K562 (cell line): ENCODE data around the gene NFAM1. TPM values are rescaled to one million over a fixed set of nuclear protein-coding genes. Genes with fewer than 3 reads are reported as not detected.

Experiments used
- ATAC-seq: fragments of 200-7000 bp; cut with Tn5 transposase; 3 replicates; pipeline ENCODE4 v1.9.1; 2020; ENCODE audit warnings: moderate library complexity
- BruUV-seq: library from RNA; stranded (reverse); fragments of 400-500 nt; replicated peaks from 2 replicates; lab custom pipeline; 2021; lab: Mats Ljungman, UMichigan
- CTCF ChIA-PET: fragments of 300-600 bp; formaldehyde crosslinking; extraction: SDS; loops from one replicate; lab custom pipeline; 2021; ENCODE audit warnings: low intra/inter-chr PET ratio; lab: Yijun Ruan, JAX
- POLR2A ChIA-PET: fragments of 300-600, 350-650 bp; sonication (Branson Sonifier 250); formaldehyde crosslinking; extraction: SDS; loops from one replicate; lab custom pipeline; 2021; ENCODE audit warnings: antibody characterized with exemption, inconsistent platforms; lab: Yijun Ruan, JAX
- DNase-seq, 4 experiments: peaks; one replicate each; pipeline versions ENCODE4 v3.0.0 to v3.0.0-alpha.2; 2011 to 2018; ENCODE audit warnings: low spot score in 3 of 4, mixed read lengths in 3 of 4; ENCODE audit errors: extremely low read depth in 1 of 4
- FAIRE-seq: peaks from 2 replicates; lab custom pipeline; 2011; peaks lifted over from hg19 to GRCh38; lab: Jason Lieb, UNC
- H2AFZ ChIP-seq: 2 replicates; pipeline ENCODE4 v1.6.0; 2011; ENCODE audit warnings: low read depth, low read length, control low read depth, inconsistent platforms
- H3K27ac ChIP-seq: fragments of 200-600 bp; 3 replicates; pipeline ENCODE4 v1.8.0; 2011; ENCODE audit warnings: low read depth, mild to moderate bottlenecking, control low read depth, inconsistent platforms, low read length, moderate library complexity, mixed read lengths; ENCODE audit errors: extremely low read depth
- H3K27me3 ChIP-seq, 2 experiments: fragments of 300-600 bp in 1 of 2; 2 replicates in 1 of 2; 3 replicates in 1 of 2; pipeline versions ENCODE4 v1.6.0 to v1.8.0; 2011; ENCODE audit warnings: inconsistent platforms in 2 of 2, low read length in 2 of 2, mild to moderate bottlenecking in 1 of 2, mixed read lengths in 1 of 2, moderate library complexity in 1 of 2; ENCODE audit not compliant: control insufficient read depth in 2 of 2, insufficient read depth in 2 of 2
- H3K36me3 ChIP-seq: fragments of 300-600 bp; 3 replicates; pipeline ENCODE4 v1.8.0; 2011; ENCODE audit warnings: mild to moderate bottlenecking, low read length, inconsistent platforms; ENCODE audit not compliant: control insufficient read depth, insufficient read depth
- H3K4me1 ChIP-seq, 2 experiments: fragments of 200-600 bp in 1 of 2; replicated peaks in 1 of 2; 2 replicates in 1 of 2; 3 replicates in 1 of 2; pipeline versions ENCODE4 v1.5.1 to v1.8.0; 2011; ENCODE audit warnings: inconsistent platforms in 2 of 2, low read length in 2 of 2, mild to moderate bottlenecking in 1 of 2, mixed read lengths in 1 of 2, moderate library complexity in 1 of 2; ENCODE audit not compliant: control insufficient read depth in 2 of 2, insufficient read depth in 2 of 2
- H3K4me2 ChIP-seq: 2 replicates; pipeline ENCODE4 v1.6.1; 2011; ENCODE audit warnings: low read length, control low read depth, inconsistent platforms, mixed read lengths; ENCODE audit not compliant: insufficient read depth
- H3K4me3 ChIP-seq: fragments of 200-600 bp; sonication (generic), shearing (Covaris generic); 2 replicates; pipeline ENCODE4 v1.5.1; 2016; ENCODE audit warnings: control low read depth, inconsistent platforms
- H3K79me2 ChIP-seq: fragments of 200-600 bp; 3 replicates; pipeline ENCODE4 v1.8.0; 2011; ENCODE audit warnings: low read length, inconsistent platforms; ENCODE audit not compliant: control insufficient read depth, insufficient read depth
- H3K9ac ChIP-seq, 2 experiments: 2 replicates each; pipeline versions ENCODE4 v1.6.0 to v1.6.1; 2011; ENCODE audit warnings: low read depth in 2 of 2, low read length in 2 of 2, control low read depth in 1 of 2, inconsistent platforms in 1 of 2, mild to moderate bottlenecking in 1 of 2, mixed read lengths in 1 of 2; ENCODE audit not compliant: insufficient read depth in 1 of 2
- H3K9me1 ChIP-seq: one replicate; pipeline ENCODE4 v1.6.0; 2011; ENCODE audit warnings: inconsistent platforms, mild to moderate bottlenecking, low read length, moderate library complexity; ENCODE audit not compliant: control insufficient read depth, insufficient read depth
- H3K9me3 ChIP-seq: replicated peaks from 2 replicates; pipeline ENCODE4 v1.5.1; 2011; ENCODE audit warnings: low read depth, low read length, inconsistent platforms; ENCODE audit not compliant: control insufficient read depth, insufficient read depth
- H4K20me1 ChIP-seq: replicated peaks from 2 replicates; pipeline ENCODE4 v1.6.1; 2011; ENCODE audit warnings: low read length, inconsistent platforms, mixed read lengths; ENCODE audit not compliant: control insufficient read depth, insufficient read depth
- MEF2D ChIP-seq: conservative IDR thresholded peaks from 2 replicates; pipeline ENCODE4 v1.6.1; 2016; ENCODE audit warnings: low read depth, missing genetic modification characterization, missing compliant biosample characterization
- RAD51 ChIP-seq: fragments of 450-650 bp; IDR thresholded peaks from 2 replicates; pipeline ENCODE4 v1.7.1; 2016; ENCODE audit warnings: low read depth, mild to moderate bottlenecking, borderline replicate concordance
- SRSF3 ChIP-seq: fragments of 200-400 bp; formaldehyde crosslinking; IDR thresholded peaks from 2 replicates; pipeline ENCODE4 v1.6.1; 2016; ENCODE audit warnings: mild to moderate bottlenecking, low read length, moderate library complexity; ENCODE audit not compliant: insufficient read depth
- TOE1 ChIP-seq, 2 experiments: fragments of 450-650 bp in 1 of 2; sonication (generic) in 1 of 2; formaldehyde crosslinking in 1 of 2; IDR thresholded peaks; 2 replicates each; pipeline versions ENCODE4 v1.7.1 to v1.8.0; 2016 to 2022; ENCODE audit warnings: borderline replicate concordance in 2 of 2, mild to moderate bottlenecking in 2 of 2, antibody characterized with exemption in 1 of 2, inconsistent platforms in 1 of 2, low read depth in 1 of 2, missing genetic modification reagents in 1 of 2, moderate library complexity in 1 of 2
- ZNF644 ChIP-seq: fragments of 200-800 bp; sonication (Bioruptor generic); IDR thresholded peaks from 2 replicates; pipeline ENCODE4 v1.6.1; 2016; ENCODE audit warnings: low read depth, missing genetic modification characterization, missing compliant biosample characterization
- WGBS: fragments of 100-300 bp; shearing (Covaris generic); methylation state at CpG from one replicate; pipeline ENCODE4 v1.1.6; 2016; ENCODE audit warnings: low coverage, mixed read lengths; ENCODE audit not compliant: insufficient coverage; ENCODE audit errors: missing lambda C conversion rate; 5-methylcytosine and 5-hydroxymethylcytosine counted together
- in situ Hi-C: fragments of 300-500 bp; cut with MboI; formaldehyde crosslinking; loops from 4 replicates; pipeline ENCODE4 v1.15.0; 2018; ENCODE audit warnings: inconsistent platforms, mixed read lengths
- intact Hi-C: fragments of 100-400 bp; cut with micrococcal nuclease; formaldehyde crosslinking; loops from 2 replicates; pipeline ENCODE4 v1.14.2; 2022
- polyA plus RNA-seq, 8 experiments: library from polyadenylated mRNA; depleted of rRNA in 4 of 8; stranded (reverse) in 5 of 8; unstranded in 3 of 8; fragments of >200 nt; fragmentation: Nextera tagmentation in 2 of 8; fragmentation: Illumina TruSeq in 1 of 8; extraction: Ambion mirVana in 2 of 8; extraction: Trizol in 1 of 8; gene quantifications; 2 replicates each; pipeline versions ENCODE4 v1.2.1 to v1.2.3, GENCODE V29; 2011 to 2014; ENCODE audit warnings: inconsistent platforms in 1 of 8, missing spikeins in 1 of 8
- total RNA-seq, 7 experiments: library from RNA; depleted of rRNA in 6 of 7; stranded (reverse); fragments of >200 nt in 6 of 7; fragmentation: Illumina TruSeq in 2 of 7; extraction: Trizol in 2 of 7; gene quantifications; 2 replicates each; pipeline versions ENCODE4 v1.2.1 to v1.2.3, GENCODE V29; 2011 to 2021; ENCODE audit warnings: low replicate concordance in 1 of 7
- TF ChIP-seq, protein P1 (sequence below): sonication (generic); formaldehyde crosslinking; IDR thresholded peaks from 2 replicates; pipeline ENCODE4 v1.5.0; 2020; ENCODE audit warnings: missing genetic modification reagents
- TF ChIP-seq, protein P2 (sequence below): fragments of 450-650 bp; IDR thresholded peaks from 2 replicates; pipeline ENCODE4 v1.6.1; 2016; ENCODE audit warnings: mild to moderate bottlenecking
- TF ChIP-seq, protein P3 (sequence below): sonication (generic); formaldehyde crosslinking; IDR thresholded peaks from 2 replicates; pipeline ENCODE4 v1.9.0; 2022; ENCODE audit warnings: mild to moderate bottlenecking, missing genetic modification reagents

NFAM1 gene
- total and polyA plus RNA-seq, 9 of the 15 experiments (the other 6 are each of a cell fraction or from before 2014, with no cell fraction given), result 0.01 to 0.18 (median 0.03) TPM; not detected in 5

DNA sequence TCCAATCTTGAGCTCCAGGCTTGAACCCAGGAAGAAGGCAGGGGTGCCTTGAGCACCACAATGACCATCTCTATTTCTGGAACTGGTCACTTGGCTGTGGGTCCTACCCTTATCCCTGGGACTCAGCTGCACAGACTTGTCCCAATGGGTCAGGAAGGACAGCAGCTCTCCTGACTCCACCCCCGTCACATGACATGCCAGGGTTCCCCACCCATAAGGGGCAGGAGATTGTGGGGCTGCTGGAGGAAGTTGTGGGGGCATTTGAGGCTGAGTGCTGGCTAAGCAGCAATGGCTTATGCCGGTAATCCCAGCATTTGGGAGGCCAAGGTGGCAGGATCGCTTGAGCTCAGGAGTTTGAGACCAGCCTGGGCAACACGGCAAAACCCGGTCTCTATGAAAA lies 56.2 kb downstream of the NFAM1 start:
- TF ChIP-seq, protein P1, sequence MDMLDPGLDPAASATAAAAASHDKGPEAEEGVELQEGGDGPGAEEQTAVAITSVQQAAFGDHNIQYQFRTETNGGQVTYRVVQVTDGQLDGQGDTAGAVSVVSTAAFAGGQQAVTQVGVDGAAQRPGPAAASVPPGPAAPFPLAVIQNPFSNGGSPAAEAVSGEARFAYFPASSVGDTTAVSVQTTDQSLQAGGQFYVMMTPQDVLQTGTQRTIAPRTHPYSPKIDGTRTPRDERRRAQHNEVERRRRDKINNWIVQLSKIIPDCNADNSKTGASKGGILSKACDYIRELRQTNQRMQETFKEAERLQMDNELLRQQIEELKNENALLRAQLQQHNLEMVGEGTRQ (CRISPR knock-in tag), result peak; percentile 57
- TF ChIP-seq SRSF3 (no peak), RAD51 (peak; percentile 49; the same call in 1 of the 2 replicates), TOE1 (IDR thresholded peaks at IDR 0.05; ENCODE audit: borderline replicate concordance) (peak; percentile 28; the same call in 1 of the 2 replicates), TOE1 (CRISPR knock-in tag; IDR thresholded peaks at IDR 0.05; ENCODE audit: borderline replicate concordance, low read depth) (no peak), ZNF644 (no peak), MEF2D (no peak)
- TF ChIP-seq, protein P2, sequence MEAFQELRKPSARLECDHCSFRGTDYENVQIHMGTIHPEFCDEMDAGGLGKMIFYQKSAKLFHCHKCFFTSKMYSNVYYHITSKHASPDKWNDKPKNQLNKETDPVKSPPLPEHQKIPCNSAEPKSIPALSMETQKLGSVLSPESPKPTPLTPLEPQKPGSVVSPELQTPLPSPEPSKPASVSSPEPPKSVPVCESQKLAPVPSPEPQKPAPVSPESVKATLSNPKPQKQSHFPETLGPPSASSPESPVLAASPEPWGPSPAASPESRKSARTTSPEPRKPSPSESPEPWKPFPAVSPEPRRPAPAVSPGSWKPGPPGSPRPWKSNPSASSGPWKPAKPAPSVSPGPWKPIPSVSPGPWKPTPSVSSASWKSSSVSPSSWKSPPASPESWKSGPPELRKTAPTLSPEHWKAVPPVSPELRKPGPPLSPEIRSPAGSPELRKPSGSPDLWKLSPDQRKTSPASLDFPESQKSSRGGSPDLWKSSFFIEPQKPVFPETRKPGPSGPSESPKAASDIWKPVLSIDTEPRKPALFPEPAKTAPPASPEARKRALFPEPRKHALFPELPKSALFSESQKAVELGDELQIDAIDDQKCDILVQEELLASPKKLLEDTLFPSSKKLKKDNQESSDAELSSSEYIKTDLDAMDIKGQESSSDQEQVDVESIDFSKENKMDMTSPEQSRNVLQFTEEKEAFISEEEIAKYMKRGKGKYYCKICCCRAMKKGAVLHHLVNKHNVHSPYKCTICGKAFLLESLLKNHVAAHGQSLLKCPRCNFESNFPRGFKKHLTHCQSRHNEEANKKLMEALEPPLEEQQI, result no peak
- TF ChIP-seq, protein P3, sequence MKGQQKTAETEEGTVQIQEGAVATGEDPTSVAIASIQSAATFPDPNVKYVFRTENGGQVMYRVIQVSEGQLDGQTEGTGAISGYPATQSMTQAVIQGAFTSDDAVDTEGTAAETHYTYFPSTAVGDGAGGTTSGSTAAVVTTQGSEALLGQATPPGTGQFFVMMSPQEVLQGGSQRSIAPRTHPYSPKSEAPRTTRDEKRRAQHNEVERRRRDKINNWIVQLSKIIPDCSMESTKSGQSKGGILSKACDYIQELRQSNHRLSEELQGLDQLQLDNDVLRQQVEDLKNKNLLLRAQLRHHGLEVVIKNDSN, result peak; percentile 60
- Histone ChIP-seq H3K9me1 (no peaks in the 10 kb centered on the region), H3K9ac (no peak overlapping the region), H2AFZ (0 out of 2 replicates have a peak overlapping the region, but pooled peaks have one; percentile 40), H3K27me3 (no peaks in the 10 kb centered on the region), H3K4me2 (no peak overlapping the region), H3K4me3 (no peak overlapping the region), H3K27ac (no peak overlapping the region), H3K36me3 (no peaks in the 10 kb centered on the region), H4K20me1 (no peaks in the 10 kb centered on the region), H3K9me3 (no peaks in the 10 kb centered on the region), H3K79me2 (no peaks in the 10 kb centered on the region), H3K4me1 (peaks cover 0 to 11% of the 10 kb centered on the region in 2 experiments; a peak in 4 of 5 replicates)
- WGBS, result 54% methylated on average over 5 of the region's 5 CpGs
- intact Hi-C loops (loop anchor here (10.0 kb wide), 1 partner anchor 59 kb away; the partner anchor contains the start of gene NFAM1), in situ Hi-C loops (no loop called here)
- DNase-seq, result peak in 3 of 4 experiments; percentile 18 to 20 (median 19)
- ChIA-PET CTCF (no interaction called here), POLR2A (interaction anchor here (0.6 kb wide), 1 partner anchor 285 kb away, joined by 3 read pairs; no protein-coding TSS in a partner anchor)
- no TSS peak for BruUV-seq
- FAIRE-seq, result no peak
- ATAC-seq, result no peak
